ENCODE measurements around the gene CAV1. TPM values are rescaled to one million over a fixed set of nuclear protein-coding genes. Genes with fewer than 3 reads are reported as not detected.

Gene CAV1
- total RNA-seq, 1 experiment from 2014 or later: 4.9 TPM

DNA sequence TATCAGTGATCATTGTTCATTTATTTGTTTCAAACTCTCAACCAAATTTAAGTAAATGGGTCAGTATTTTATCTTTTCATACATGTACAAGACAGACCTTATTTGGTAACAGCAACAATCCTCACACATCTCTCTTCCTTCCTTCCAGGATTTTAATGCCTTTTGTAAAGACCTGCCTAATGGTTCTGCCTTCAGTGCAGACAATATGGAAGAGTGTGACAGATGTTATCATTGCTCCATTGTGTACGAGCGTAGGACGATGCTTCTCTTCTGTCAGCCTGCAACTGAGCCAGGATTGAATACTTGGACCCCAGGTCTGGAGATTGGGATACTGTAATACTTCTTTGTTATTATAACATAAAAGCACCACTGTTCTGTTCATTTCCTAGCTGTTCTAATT lies 19.0 kb upstream of the CAV1 start:
- Mint-ChIP-seq H3K27me3 (ENCODE audit: insufficient read depth, unreplicated experiment) (no peaks in the 10 kb centered on the region), H3K27ac (ENCODE audit: unreplicated experiment) (no peak overlapping the region), H3K4me3 (ENCODE audit: unreplicated experiment) (no peak overlapping the region), H3K9me3 (ENCODE audit: unreplicated experiment) (no peaks in the 10 kb centered on the region), H3K36me3 (ENCODE audit: insufficient read depth, unreplicated experiment) (no peaks in the 10 kb centered on the region), H3K4me1 (ENCODE audit: low read depth, unreplicated experiment) (peaks cover 11% of the 10 kb centered on the region)
- peaks cover 20% of the 10 kb centered on the region for H3K4me1 ChIP-seq
- no peaks in the 10 kb centered on the region for H3K36me3 ChIP-seq (ENCODE audit: control insufficient read depth, insufficient read depth, low read length)
- ChIA-PET POLR2A (no interaction called here), CTCF (no interaction called here)
- no peak for DNase-seq
- intact Hi-C loops (cut with micrococcal nuclease; ENCODE audit: unreplicated experiment): no loop called here
- H3K9me3 ChIP-seq: no peaks in the 10 kb centered on the region
- TF ChIP-seq, protein P1, sequence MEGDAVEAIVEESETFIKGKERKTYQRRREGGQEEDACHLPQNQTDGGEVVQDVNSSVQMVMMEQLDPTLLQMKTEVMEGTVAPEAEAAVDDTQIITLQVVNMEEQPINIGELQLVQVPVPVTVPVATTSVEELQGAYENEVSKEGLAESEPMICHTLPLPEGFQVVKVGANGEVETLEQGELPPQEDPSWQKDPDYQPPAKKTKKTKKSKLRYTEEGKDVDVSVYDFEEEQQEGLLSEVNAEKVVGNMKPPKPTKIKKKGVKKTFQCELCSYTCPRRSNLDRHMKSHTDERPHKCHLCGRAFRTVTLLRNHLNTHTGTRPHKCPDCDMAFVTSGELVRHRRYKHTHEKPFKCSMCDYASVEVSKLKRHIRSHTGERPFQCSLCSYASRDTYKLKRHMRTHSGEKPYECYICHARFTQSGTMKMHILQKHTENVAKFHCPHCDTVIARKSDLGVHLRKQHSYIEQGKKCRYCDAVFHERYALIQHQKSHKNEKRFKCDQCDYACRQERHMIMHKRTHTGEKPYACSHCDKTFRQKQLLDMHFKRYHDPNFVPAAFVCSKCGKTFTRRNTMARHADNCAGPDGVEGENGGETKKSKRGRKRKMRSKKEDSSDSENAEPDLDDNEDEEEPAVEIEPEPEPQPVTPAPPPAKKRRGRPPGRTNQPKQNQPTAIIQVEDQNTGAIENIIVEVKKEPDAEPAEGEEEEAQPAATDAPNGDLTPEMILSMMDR (IDR thresholded peaks at IDR 0.05; ENCODE audit: insufficient read depth in 1 of 2, low read depth in 1 of 2, low read length in 1 of 2, severe bottlenecking in 1 of 2, unreplicated experiment in 1 of 2): no peak
- no peak overlapping the region for H3K4me3 ChIP-seq (ENCODE audit: low read depth, low read length)
- H3K27me3 ChIP-seq (replicated peaks; ENCODE audit: control insufficient read depth, insufficient read depth, low read length): no peaks in the 10 kb centered on the region
- no TSS peak for BruUV-seq (replicated peaks)

DNA sequence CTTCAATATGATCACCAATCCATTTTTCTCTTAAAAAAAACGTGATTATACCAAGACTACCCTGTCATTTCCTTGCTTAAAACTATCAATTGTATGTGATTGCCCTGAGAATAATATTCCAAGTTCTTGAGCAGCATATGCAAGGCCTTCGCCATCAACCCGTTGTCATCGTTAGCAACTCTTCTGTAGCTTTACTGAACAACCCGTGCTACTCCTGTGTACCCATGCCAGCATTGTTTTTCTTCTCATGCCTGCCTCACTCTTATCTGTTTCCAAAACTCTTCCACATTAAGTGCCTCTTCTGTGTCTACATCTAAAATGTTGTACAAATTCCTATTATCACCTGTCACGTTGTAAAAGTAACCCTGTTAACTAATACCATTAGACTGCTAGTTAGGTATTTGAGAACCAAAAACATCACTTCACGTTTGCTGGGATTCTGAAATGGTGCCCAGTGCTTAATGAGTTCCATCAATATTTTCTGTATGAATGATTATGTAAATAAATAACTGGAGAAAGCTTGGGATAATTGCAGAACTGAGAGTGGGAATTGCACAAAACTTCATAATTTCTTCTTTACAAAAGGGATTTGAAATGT lies 14.8 kb upstream of the CAV1 start:
- peaks cover 7% of the 10 kb centered on the region for H3K4me1 ChIP-seq
- H3K36me3 Mint-ChIP-seq (ENCODE audit: insufficient read depth, unreplicated experiment): no peaks in the 10 kb centered on the region
- H3K27me3 Mint-ChIP-seq (ENCODE audit: insufficient read depth, unreplicated experiment): no peaks in the 10 kb centered on the region
- POLR2A ChIA-PET: no interaction called here
- H3K9me3 ChIP-seq: no peaks in the 10 kb centered on the region
- no peak for DNase-seq
- H3K4me3 Mint-ChIP-seq (ENCODE audit: unreplicated experiment): no peak overlapping the region
- no peaks in the 10 kb centered on the region for H3K9me3 Mint-ChIP-seq (ENCODE audit: unreplicated experiment)
- CTCF ChIA-PET: no interaction called here
- intact Hi-C loops (cut with micrococcal nuclease; ENCODE audit: unreplicated experiment): no loop called here
- no peak overlapping the region for H3K27ac Mint-ChIP-seq (ENCODE audit: unreplicated experiment)
- H3K27me3 ChIP-seq (replicated peaks; ENCODE audit: control insufficient read depth, insufficient read depth, low read length): no peaks in the 10 kb centered on the region
- no TSS peak for BruUV-seq (replicated peaks)
- no peaks in the 10 kb centered on the region for H3K36me3 ChIP-seq (ENCODE audit: control insufficient read depth, insufficient read depth, low read length)
- no peak overlapping the region for H3K4me3 ChIP-seq (ENCODE audit: low read depth, low read length)
- TF ChIP-seq, protein P1 (IDR thresholded peaks at IDR 0.05; ENCODE audit: insufficient read depth in 1 of 2, low read depth in 1 of 2, low read length in 1 of 2, severe bottlenecking in 1 of 2, unreplicated experiment in 1 of 2): no peak
- peaks cover 23% of the 10 kb centered on the region for H3K4me1 Mint-ChIP-seq (ENCODE audit: low read depth, unreplicated experiment)

- Mint-ChIP-seq H3K9me3 (ENCODE audit: unreplicated experiment) (no peaks in the 10 kb centered on the region), H3K27ac (ENCODE audit: unreplicated experiment) (no peak overlapping the region), H3K4me1 (ENCODE audit: low read depth, unreplicated experiment) (peaks cover 23% of the 10 kb centered on the region), H3K36me3 (ENCODE audit: insufficient read depth, unreplicated experiment) (no peaks in the 10 kb centered on the region), H3K4me3 (ENCODE audit: unreplicated experiment) (no peak overlapping the region), H3K27me3 (ENCODE audit: insufficient read depth, unreplicated experiment) (no peaks in the 10 kb centered on the region)
- Histone ChIP-seq H3K27me3 (replicated peaks; ENCODE audit: control insufficient read depth, insufficient read depth, low read length) (no peaks in the 10 kb centered on the region), H3K9me3 (no peaks in the 10 kb centered on the region), H3K4me3 (ENCODE audit: low read depth, low read length) (no peak overlapping the region), H3K36me3 (ENCODE audit: control insufficient read depth, insufficient read depth, low read length) (no peaks in the 10 kb centered on the region), H3K4me1 (peaks cover 7% of the 10 kb centered on the region)
- POLR2A ChIA-PET: no interaction called here
- no peak for DNase-seq
- BruUV-seq (replicated peaks): no TSS peak
- CTCF ChIA-PET: no interaction called here
- intact Hi-C loops (cut with micrococcal nuclease; ENCODE audit: unreplicated experiment): no loop called here
- TF ChIP-seq, protein P1 (IDR thresholded peaks at IDR 0.05; ENCODE audit: insufficient read depth in 1 of 2, low read depth in 1 of 2, low read length in 1 of 2, severe bottlenecking in 1 of 2, unreplicated experiment in 1 of 2): no peak
Measured at GRCh38 chr7:116510795-116511194, 14.0 kb upstream of the CAV1 start.
